ENCODE results near the gene IFRD2. TPM values are rescaled to one million over a fixed set of nuclear protein-coding genes. Genes with fewer than 3 reads are reported as not detected.
A peak's percentile ranks its signal among the peaks of the same experiment; 100 is the strongest.

Gene IFRD2
- total RNA-seq, 1 donor from 2014 or later, result 231 TPM

DNA sequence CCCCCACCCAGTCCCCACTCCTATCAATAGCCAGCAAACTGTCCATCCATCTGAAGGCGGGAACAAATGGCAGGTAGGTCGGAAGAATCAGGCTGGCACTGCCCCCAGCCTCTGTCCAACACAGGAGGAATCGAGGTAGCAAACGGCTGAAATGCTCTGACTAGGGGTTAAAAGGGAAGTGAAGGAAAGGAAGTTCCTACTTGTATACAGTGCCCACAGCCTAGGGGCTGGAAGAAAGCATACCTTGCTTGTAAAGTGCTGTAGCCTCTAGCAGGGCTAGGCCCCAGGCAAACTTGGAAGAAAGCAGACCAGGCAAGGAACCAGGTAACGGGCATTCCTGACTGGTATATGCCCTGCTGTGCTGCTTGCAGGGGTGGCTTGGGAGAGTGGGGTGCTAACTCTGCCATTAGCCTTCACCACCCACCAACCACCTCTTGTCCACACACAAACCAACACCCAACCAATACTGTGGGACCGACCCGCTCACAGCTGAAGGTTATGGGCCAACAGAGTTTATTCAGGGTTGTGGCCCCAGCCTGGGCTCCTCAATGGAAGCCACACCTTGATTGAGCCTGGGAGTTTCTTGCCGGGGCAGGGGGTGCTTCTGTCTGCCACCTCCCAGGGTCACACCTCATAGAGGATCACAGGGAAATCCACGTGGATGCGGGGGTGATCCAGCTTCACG, 33.4 kb upstream of the IFRD2 start:
- TF ChIP-seq CTCF (IDR thresholded peaks at IDR 0.05), result no peak
- H3K4me1 ChIP-seq, result peaks cover 5 to 24% of the 10 kb centered on the region in 2 donors
- no peak for DNase-seq (ENCODE audit: low spot score in 2 of 2)
- peak overlapping the region in 1 of 2 donors; percentile 24 for H3K27ac ChIP-seq
- no peak overlapping the region for H3K4me3 ChIP-seq
- intact Hi-C loops (cut with DNase I), result no loop called here
- H3K36me3 ChIP-seq, result peaks cover 13 to 29% of the 10 kb centered on the region in 2 donors
- no peaks in the 10 kb centered on the region for H3K27me3 ChIP-seq
- H3K9me3 ChIP-seq, result no peaks in the 10 kb centered on the region

DNA sequence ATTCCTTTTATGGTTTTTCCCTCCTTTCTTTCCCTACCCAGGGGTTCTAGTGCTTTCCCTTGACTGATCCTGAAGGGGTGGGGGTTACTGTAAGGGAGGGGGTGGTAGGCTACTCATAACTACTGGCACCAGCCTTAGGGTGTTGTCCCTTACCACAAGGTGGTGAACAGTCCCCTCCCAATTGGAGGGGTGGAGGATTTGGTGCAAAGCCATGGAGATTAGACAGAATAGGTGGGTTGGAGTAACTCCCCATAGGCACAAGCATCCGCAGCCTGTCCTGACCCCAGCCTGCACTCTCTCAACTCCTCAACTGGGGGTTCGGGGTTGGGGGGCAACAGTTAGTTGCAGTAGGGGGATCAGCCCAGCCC, 32.9 kb upstream of the IFRD2 start:
- no peak overlapping the region for H3K27ac ChIP-seq
- no peaks in the 10 kb centered on the region for H3K27me3 ChIP-seq
- no peak for DNase-seq (ENCODE audit: low spot score in 2 of 2)
- no peak overlapping the region for H3K4me3 ChIP-seq
- intact Hi-C loops (cut with DNase I), result no loop called here
- peaks cover 8 to 30% of the 10 kb centered on the region in 2 donors for H3K4me1 ChIP-seq
- peaks cover 8 to 24% of the 10 kb centered on the region in 2 donors for H3K36me3 ChIP-seq
- no peaks in the 10 kb centered on the region for H3K9me3 ChIP-seq
- TF ChIP-seq CTCF (IDR thresholded peaks at IDR 0.05), result no peak

DNA sequence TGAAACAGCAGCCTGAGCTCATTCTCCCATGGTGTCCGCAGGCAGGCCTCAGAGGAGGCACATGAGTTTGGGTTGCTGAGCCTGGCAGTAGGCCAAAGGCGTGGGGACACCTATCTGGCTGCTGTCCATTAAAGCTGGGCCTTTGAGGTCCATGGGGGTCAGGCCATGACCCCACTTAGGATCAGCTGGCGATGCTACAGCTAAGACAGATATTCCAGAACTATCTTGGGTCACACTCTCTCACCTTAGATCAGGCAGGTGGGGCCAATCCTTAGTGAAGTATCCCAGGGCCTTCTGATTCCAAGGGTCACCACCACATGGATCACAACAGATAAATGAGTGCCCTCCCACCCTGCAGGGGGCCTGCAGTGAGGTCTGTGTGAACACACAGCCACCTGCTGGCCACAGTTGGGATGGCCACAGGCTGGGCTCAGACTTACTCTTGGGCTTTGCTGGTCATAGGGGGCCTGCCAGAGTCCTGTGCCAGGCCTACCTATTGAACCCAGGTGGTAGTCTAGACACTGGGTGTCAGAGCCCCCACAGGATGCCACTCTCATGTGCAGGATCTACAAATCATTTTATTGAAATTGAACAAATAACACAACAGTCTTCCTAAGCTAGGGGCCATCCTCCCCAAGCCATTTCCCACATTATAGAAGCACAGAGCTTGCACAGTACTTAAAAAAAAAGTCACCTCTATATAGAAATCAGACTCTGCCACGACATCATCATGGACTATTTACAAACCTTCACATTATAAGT, 32.3 kb upstream of the IFRD2 start:
- intact Hi-C loops (cut with DNase I), result no loop called here

GRCh38 chr3:50323614-50324199, 31.5 kb upstream of the IFRD2 start:
- peak in 1 of 2 donors; percentile 71 for DNase-seq (ENCODE audit: low spot score in 2 of 2)
- H3K4me3 ChIP-seq, result no peak overlapping the region
- H3K9me3 ChIP-seq, result no peaks in the 10 kb centered on the region
- H3K4me1 ChIP-seq, result peaks cover 12 to 39% of the 10 kb centered on the region in 2 donors
- H3K36me3 ChIP-seq, result peaks cover 0 to 17% of the 10 kb centered on the region in 2 donors
- no peaks in the 10 kb centered on the region for H3K27me3 ChIP-seq
- intact Hi-C loops (cut with DNase I), result no loop called here
- H3K27ac ChIP-seq, result peak overlapping the region; percentile 41 to 53
- no peak for TF ChIP-seq CTCF (IDR thresholded peaks at IDR 0.05)

More for the DNA sequence above, 32.3 kb upstream of the IFRD2 start:
- peak in 1 of 2 donors; percentile 80 for DNase-seq (ENCODE audit: low spot score in 2 of 2)
- TF ChIP-seq CTCF (IDR thresholded peaks at IDR 0.05), result peak; percentile 64 to 73 (median 68)
- Histone ChIP-seq H3K36me3 (peaks cover 2 to 18% of the 10 kb centered on the region in 2 donors), H3K27ac (peak overlapping the region in 1 of 2 donors; percentile 41), H3K27me3 (no peaks in the 10 kb centered on the region), H3K4me1 (peaks cover 12 to 34% of the 10 kb centered on the region in 2 donors), H3K9me3 (no peaks in the 10 kb centered on the region), H3K4me3 (no peak overlapping the region)

GRCh38 chr3:50323092-50323600, 30.9 kb upstream of the IFRD2 start:
- intact Hi-C loops (cut with DNase I), result no loop called here
- Histone ChIP-seq H3K4me3 (no peak overlapping the region), H3K36me3 (peaks cover 0 to 22% of the 10 kb centered on the region in 2 donors), H3K4me1 (peaks cover 12 to 37% of the 10 kb centered on the region in 2 donors), H3K27ac (peak overlapping the region; percentile 92 to 93), H3K9me3 (no peaks in the 10 kb centered on the region), H3K27me3 (no peaks in the 10 kb centered on the region)
- TF ChIP-seq CTCF (IDR thresholded peaks at IDR 0.05), result no peak
- peak in 1 of 2 donors; percentile 67 for DNase-seq (ENCODE audit: low spot score in 2 of 2)

Measured in ascending aorta (tissue), 2 donors.